Epithelial cell of esophagus (primary cell): ENCODE measurements around the gene ZMYND12.
"Not testable (repeated sequence)": the region's sequence is repeated elsewhere in the genome, so short reads cannot be mapped to it uniquely, and the experiment has no call there.

Experiments used
- DNase-seq: peaks from one replicate; pipeline ENCODE4 v3.0.0; 2010; ENCODE audit warnings: low read depth
- H3K4me3 ChIP-seq: 2 replicates; pipeline ENCODE4 v1.5.1; 2011; ENCODE audit warnings: mild to moderate bottlenecking, low read length, control low read depth
- CTCF ChIP-seq: IDR thresholded peaks from 2 replicates; pipeline ENCODE4 v1.5.1; 2011; ENCODE audit warnings: low read depth, mild to moderate bottlenecking, low read length, control low read depth, inconsistent platforms; ENCODE audit not compliant: insufficient read depth; ENCODE audit errors: missing control alignments

ZMYND12 gene

DNA sequence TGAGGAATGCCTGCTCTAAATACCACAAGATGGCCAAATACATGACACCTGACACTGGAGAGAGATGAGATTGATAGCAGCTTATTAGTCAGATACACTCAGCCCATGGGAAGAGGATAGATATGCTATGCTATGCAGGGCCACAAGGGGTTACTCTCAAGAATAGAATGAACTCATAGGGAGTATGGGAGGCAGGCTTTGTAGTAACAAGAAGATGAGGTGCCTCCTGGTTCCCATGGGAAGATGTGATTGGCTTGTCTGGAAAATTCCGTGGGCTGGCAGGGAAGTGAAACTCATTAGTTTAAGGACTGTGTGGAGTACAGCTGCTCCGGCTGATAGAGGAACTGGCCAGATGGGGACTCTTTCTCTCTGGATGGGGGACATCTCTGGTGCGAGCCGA is 23.8 kb upstream of the ZMYND12 start:
- peak; percentile 28 for TF ChIP-seq CTCF
- peak; percentile 49 for DNase-seq

DNA sequence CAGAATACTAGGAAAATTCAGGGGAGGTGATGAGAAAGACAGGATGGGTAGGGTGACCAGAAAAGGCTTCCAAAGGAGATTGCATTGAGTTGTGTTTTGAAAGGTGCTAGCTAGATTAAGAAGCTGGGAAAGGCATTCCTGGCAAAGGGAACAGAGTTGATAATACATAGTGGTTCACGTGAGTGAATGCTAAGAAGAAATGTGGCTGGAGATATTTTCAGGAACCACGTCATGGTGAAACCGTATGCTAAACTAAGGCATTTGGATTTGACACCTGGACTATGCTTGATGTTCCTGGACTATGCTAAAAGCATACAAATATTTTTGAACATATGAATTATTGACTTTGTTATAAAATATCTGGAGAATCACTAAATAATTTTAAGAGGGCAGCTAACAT is 22.0 kb upstream of the ZMYND12 start:
- no peak for DNase-seq
- no peak for TF ChIP-seq CTCF

More for the DNA sequence above, 23.8 kb upstream of the ZMYND12 start:
- H3K4me3 ChIP-seq, result no peak overlapping the region

GRCh38 chr1:42477354-42477753 is 21.5 kb upstream of the ZMYND12 start:
- DNase-seq, result not testable (repeated sequence)

More for the DNA sequence above, 22.0 kb upstream of the ZMYND12 start:
- H3K4me3 ChIP-seq, result no peak overlapping the region

DNA sequence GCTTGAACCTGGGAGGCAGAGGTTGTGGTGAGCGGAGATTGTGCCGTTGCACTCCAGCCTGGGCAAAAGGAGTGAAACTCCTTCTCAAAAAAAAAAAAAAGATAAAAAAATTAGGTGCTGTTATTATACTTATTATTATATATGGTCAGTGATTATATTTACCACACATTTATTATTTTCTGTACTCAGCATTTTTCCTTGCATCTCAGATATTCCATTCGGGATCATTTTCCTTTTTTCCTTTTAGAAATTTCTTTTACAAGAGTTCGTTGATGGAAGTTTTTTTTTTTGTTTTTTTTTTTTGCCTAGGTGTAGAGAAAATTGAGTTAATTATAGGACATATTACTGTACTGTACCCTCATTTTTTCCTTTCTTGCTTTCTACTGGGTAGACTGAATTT is 20.8 kb upstream of the ZMYND12 start:
- no peak for DNase-seq
- H3K4me3 ChIP-seq, result no peak overlapping the region
- no peak for TF ChIP-seq CTCF

More at GRCh38 chr1:42477354-42477753, 21.5 kb upstream of the ZMYND12 start:
- H3K4me3 ChIP-seq, result not testable (repeated sequence)

GRCh38 chr1:42469727-42470126 is 13.9 kb upstream of the ZMYND12 start:
- DNase-seq, result no peak
- TF ChIP-seq CTCF, result no peak

DNA sequence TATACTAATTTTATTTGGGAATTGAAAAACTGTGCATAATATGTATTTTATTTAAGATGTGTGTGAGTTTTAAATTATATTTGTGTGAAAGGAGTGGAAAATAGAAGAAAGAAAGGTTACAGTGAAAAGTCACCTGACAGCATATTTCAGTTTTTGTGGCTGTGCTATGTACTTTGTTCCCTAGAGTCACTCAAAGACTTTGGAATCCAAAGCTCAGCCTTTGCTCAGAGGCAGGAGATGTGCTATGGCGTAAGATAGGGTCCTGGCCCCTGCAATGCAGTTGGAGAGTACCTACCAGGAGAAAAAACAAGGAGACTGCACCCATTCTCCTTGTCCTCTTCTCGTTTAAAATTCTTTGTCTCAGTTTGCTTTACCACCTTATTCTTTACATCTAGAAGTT is 10.2 kb upstream of the ZMYND12 start:
- TF ChIP-seq CTCF, result no peak
- no peak for DNase-seq
- no peak overlapping the region for H3K4me3 ChIP-seq

More at GRCh38 chr1:42469727-42470126, 13.9 kb upstream of the ZMYND12 start:
- no peak overlapping the region for H3K4me3 ChIP-seq

GRCh38 chr1:42463921-42464320 is 8.1 kb upstream of the ZMYND12 start:
- peak overlapping the region; percentile 77 for H3K4me3 ChIP-seq
- DNase-seq, result no peak
- no peak for TF ChIP-seq CTCF
